GM23338 (cell line): ENCODE results near the gene CCDC179. TPM values are rescaled to one million over a fixed set of nuclear protein-coding genes. Genes with fewer than 3 reads are reported as not detected.

Source experiments
- ATAC-seq: fragments of 200-7000 bp; cut with Tn5 transposase; 3 replicates; pipeline ENCODE4 v1.9.1; 2020
- DNase-seq: peaks from one replicate; pipeline ENCODE4 v3.0.0-alpha.2; 2015; ENCODE audit warnings: low spot score
- H2AFZ ChIP-seq: fragments of 200-600 bp; sonication (generic); 2 replicates; pipeline ENCODE4 v1.8.0; 2016; ENCODE audit warnings: antibody characterized with exemption, mild to moderate bottlenecking, moderate library complexity
- H3F3A ChIP-seq: fragments of 200-600 bp; sonication (generic); replicated peaks from 2 replicates; pipeline ENCODE4 v1.8.0; 2017; ENCODE audit warnings: antibody characterized with exemption, mixed run types, low read depth
- H3K27ac ChIP-seq: fragments of 200-600 bp; sonication (generic); 2 replicates; pipeline ENCODE4 v1.6.1; 2016; ENCODE audit warnings: low read depth
- H3K27me3 ChIP-seq: fragments of 200-600 bp; sonication (generic); 2 replicates; pipeline ENCODE4 v1.8.0; 2016; ENCODE audit warnings: mild to moderate bottlenecking, mixed run types, moderate library complexity; ENCODE audit not compliant: insufficient read depth
- H3K36me3 ChIP-seq: fragments of 200-600 bp; sonication (generic); 2 replicates; pipeline ENCODE4 v1.8.0; 2016; ENCODE audit warnings: mild to moderate bottlenecking; ENCODE audit not compliant: insufficient read depth
- H3K4me1 ChIP-seq: fragments of 200-600 bp; sonication (generic); 2 replicates; pipeline ENCODE4 v1.8.0; 2016; ENCODE audit warnings: mild to moderate bottlenecking, moderate library complexity; ENCODE audit not compliant: insufficient read depth
- H3K4me2 ChIP-seq: fragments of 200-600 bp; sonication (generic); 2 replicates; pipeline ENCODE4 v1.7.1; 2017; ENCODE audit warnings: mixed run types
- H3K4me3 ChIP-seq: fragments of 200-600 bp; sonication (generic); 2 replicates; pipeline ENCODE4 v1.6.1; 2016; ENCODE audit warnings: mixed run types
- H3K79me2 ChIP-seq: fragments of 200-600 bp; sonication (generic); replicated peaks from 2 replicates; pipeline ENCODE4 v1.8.0; 2017; ENCODE audit warnings: mild to moderate bottlenecking; ENCODE audit not compliant: insufficient read depth
- H3K9me2 ChIP-seq: fragments of 200-600 bp; sonication (generic); 2 replicates; pipeline ENCODE4 v1.8.0; 2017; ENCODE audit not compliant: insufficient read depth
- H4K20me1 ChIP-seq: fragments of 200-600 bp; sonication (generic); replicated peaks from 2 replicates; pipeline ENCODE4 v1.8.0; 2017; ENCODE audit warnings: mild to moderate bottlenecking; ENCODE audit not compliant: insufficient read depth
- H3K27ac Mint-ChIP-seq: 2 replicates; pipeline ENCODE4 v1.8.0; 2020; ENCODE audit warnings: inconsistent platforms, mild to moderate bottlenecking, moderate library complexity, mixed read lengths
- H3K27me3 Mint-ChIP-seq: 3 replicates; pipeline ENCODE4 v1.8.0; 2022; ENCODE audit warnings: low read depth, mild to moderate bottlenecking, moderate library complexity, mixed read lengths, inconsistent platforms; ENCODE audit not compliant: insufficient read depth, poor library complexity
- H3K36me3 Mint-ChIP-seq: 3 replicates; pipeline ENCODE4 v1.8.0; 2021; ENCODE audit warnings: low read depth, mild to moderate bottlenecking, inconsistent platforms, moderate library complexity, mixed read lengths
- H3K4me1 Mint-ChIP-seq: 3 replicates; pipeline ENCODE4 v1.8.0; 2020; ENCODE audit warnings: mild to moderate bottlenecking, inconsistent platforms, mixed read lengths
- H3K4me3 Mint-ChIP-seq: 3 replicates; pipeline ENCODE4 v1.8.0; 2021; ENCODE audit warnings: moderate library complexity, mild to moderate bottlenecking, inconsistent platforms, mixed read lengths
- H3K9me3 Mint-ChIP-seq: 3 replicates; pipeline ENCODE4 v1.8.0; 2020; ENCODE audit warnings: moderate library complexity, mild to moderate bottlenecking, inconsistent platforms, mixed read lengths
- CREB1 ChIP-seq: fragments of 250-450 bp; sonication (Bioruptor Pico); IDR thresholded peaks from 2 replicates; pipeline ENCODE4 v1.5.0; 2020; ENCODE audit warnings: low read depth, mild to moderate bottlenecking, moderate library complexity
- CTCF ChIP-seq, 2 experiments: fragments of 200-600 bp in 1 of 2; sonication (generic) in 1 of 2; conservative IDR thresholded peaks; 2 replicates each; pipeline versions ENCODE4 v1.5.1 to v1.6.1; 2016 to 2017; ENCODE audit warnings: antibody characterized with exemption in 2 of 2, low read depth in 2 of 2, mild to moderate bottlenecking in 2 of 2, moderate library complexity in 1 of 2
- EZH2 ChIP-seq: fragments of 200-600 bp; sonication (generic); IDR thresholded peaks from one replicate; pipeline ENCODE4 v1.8.0; 2017; ENCODE audit warnings: antibody characterized with exemption, mild to moderate bottlenecking, low read depth; ENCODE audit not compliant: unreplicated experiment
- EZH2phosphoT487 ChIP-seq: fragments of 200-600 bp; sonication (generic); IDR thresholded peaks from one replicate; pipeline ENCODE4 v1.8.1; 2018; ENCODE audit warnings: antibody characterized with exemption; ENCODE audit not compliant: unreplicated experiment
- JUNB ChIP-seq: IDR thresholded peaks from one replicate; pipeline ENCODE4 v1.6.1; 2016; ENCODE audit warnings: antibody characterized with exemption; ENCODE audit not compliant: unreplicated experiment
- NANOG ChIP-seq: IDR thresholded peaks from 2 replicates; pipeline ENCODE4 v1.6.1; 2016; ENCODE audit warnings: antibody characterized with exemption, borderline replicate concordance
- POLR2AphosphoS5 ChIP-seq: IDR thresholded peaks from 2 replicates; pipeline ENCODE4 v1.6.1; 2016; ENCODE audit warnings: antibody characterized with exemption, low read depth
- REST ChIP-seq: IDR thresholded peaks from one replicate; pipeline ENCODE4 v1.6.1; 2018; ENCODE audit warnings: antibody characterized with exemption; ENCODE audit not compliant: unreplicated experiment
- STAT1 ChIP-seq: IDR thresholded peaks from one replicate; pipeline ENCODE4 v1.6.1; 2016; ENCODE audit warnings: antibody characterized with exemption; ENCODE audit not compliant: unreplicated experiment
- ZNF114 ChIP-seq: fragments of 250-450 bp; sonication (Bioruptor Pico); IDR thresholded peaks from 2 replicates; pipeline ENCODE4 v1.5.0; 2020; ENCODE audit warnings: mild to moderate bottlenecking, moderate library complexity
- ZNF331 ChIP-seq: fragments of 250-450 bp; sonication (Bioruptor Pico); IDR thresholded peaks from 2 replicates; pipeline ENCODE4 v1.5.0; 2020; ENCODE audit warnings: low read depth, mild to moderate bottlenecking, moderate library complexity
- ZNF462 ChIP-seq: fragments of 250-450 bp; sonication (Bioruptor Pico); IDR thresholded peaks from 2 replicates; pipeline ENCODE4 v1.5.0; 2020; ENCODE audit warnings: mild to moderate bottlenecking, moderate library complexity
- polyA plus RNA-seq: library from polyadenylated mRNA; unstranded; fragments of >200 nt; fragmentation: Nextera tagmentation; extraction: Ambion mirVana; gene quantifications from 2 replicates; pipeline ENCODE4 v1.2.1, GENCODE V29; 2016
- total RNA-seq: library from RNA; depleted of rRNA; stranded (reverse); fragments of >200 nt; shearing (Covaris generic); gene quantifications from 2 replicates; pipeline ENCODE4 v1.2.3, GENCODE V29; 2014
- TF ChIP-seq, protein P1 (sequence below): IDR thresholded peaks from 2 replicates; pipeline ENCODE4 v1.6.1; 2016; ENCODE audit warnings: antibody characterized with exemption

Gene CCDC179
- total and polyA plus RNA-seq, 2 experiments from 2014 or later = not detected

DNA sequence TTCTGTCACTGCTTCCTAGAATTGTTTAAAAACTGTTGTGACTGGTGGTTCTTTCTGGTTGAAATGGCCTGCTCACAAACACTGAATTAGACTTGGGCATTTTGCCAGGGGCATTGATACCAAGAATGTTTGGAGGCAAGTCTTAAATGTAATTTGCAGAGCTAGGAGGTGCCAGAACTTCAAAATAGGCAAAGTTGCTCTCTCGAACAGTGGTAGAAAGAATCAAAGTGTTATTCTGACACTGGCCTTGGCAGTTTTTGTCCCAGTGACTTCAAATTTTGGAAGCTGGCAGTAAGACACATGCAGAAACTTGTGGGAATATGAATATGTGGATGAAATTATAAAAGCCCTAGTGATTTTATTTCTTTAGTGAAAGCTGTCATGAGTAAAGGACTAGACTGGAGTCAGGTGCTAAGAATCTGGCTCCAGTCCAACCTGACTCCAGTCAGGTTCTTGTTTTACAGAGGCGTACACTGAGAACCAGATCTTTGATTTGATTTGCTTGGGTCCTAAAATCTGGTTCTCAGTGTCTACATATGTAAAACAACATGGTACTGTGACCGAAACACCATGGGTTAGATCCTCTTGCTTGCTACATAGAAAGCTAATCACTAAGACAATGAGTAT lies 51.6 kb downstream of the CCDC179 start:
- Histone ChIP-seq H3K9me2 (peaks cover 6% of the 10 kb centered on the region; the same call in 1 of the 2 replicates), H3K27ac (no peak overlapping the region), H3K4me2 (no peak overlapping the region), H4K20me1 (no peaks in the 10 kb centered on the region), H3K79me2 (no peaks in the 10 kb centered on the region), H3K36me3 (no peaks in the 10 kb centered on the region), H2AFZ (no peak overlapping the region), H3K4me3 (no peak overlapping the region), H3K27me3 (no peaks in the 10 kb centered on the region), H3F3A (no peaks in the 10 kb centered on the region), H3K4me1 (no peaks in the 10 kb centered on the region)
- Mint-ChIP-seq H3K36me3 (peaks cover 9% of the 10 kb centered on the region; the same call in 2 of the 3 replicates), H3K4me1 (peaks cover 6% of the 10 kb centered on the region; the same call in 2 of the 3 replicates), H3K27ac (no peak overlapping the region), H3K4me3 (no peak overlapping the region), H3K27me3 (no peaks in the 10 kb centered on the region), H3K9me3 (peaks cover 11% of the 10 kb centered on the region; the same call in 2 of the 3 replicates)
- TF ChIP-seq ZNF114 (CRISPR knock-in tag) (no peak), POLR2AphosphoS5 (no peak), EZH2phosphoT487 (no peak), JUNB (no peak), EZH2 (no peak), NANOG (no peak), REST (no peak), CREB1 (CRISPR knock-in tag) (no peak), STAT1 (no peak), ZNF462 (CRISPR knock-in tag) (no peak), CTCF (conservative IDR thresholded peaks at IDR 0.05; ENCODE audit: low read depth in 2 of 2) (no peak), ZNF331 (CRISPR knock-in tag) (no peak)
- TF ChIP-seq, protein P1, sequence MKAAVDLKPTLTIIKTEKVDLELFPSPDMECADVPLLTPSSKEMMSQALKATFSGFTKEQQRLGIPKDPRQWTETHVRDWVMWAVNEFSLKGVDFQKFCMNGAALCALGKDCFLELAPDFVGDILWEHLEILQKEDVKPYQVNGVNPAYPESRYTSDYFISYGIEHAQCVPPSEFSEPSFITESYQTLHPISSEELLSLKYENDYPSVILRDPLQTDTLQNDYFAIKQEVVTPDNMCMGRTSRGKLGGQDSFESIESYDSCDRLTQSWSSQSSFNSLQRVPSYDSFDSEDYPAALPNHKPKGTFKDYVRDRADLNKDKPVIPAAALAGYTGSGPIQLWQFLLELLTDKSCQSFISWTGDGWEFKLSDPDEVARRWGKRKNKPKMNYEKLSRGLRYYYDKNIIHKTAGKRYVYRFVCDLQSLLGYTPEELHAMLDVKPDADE = no peak
- ATAC-seq (no peak), DNase-seq (no peak)
